Fibroblast of the aortic adventitia (primary cell): ENCODE measurements around the gene SPATC1L. TPM values are rescaled to one million over a fixed set of nuclear protein-coding genes. Genes with fewer than 3 reads are reported as not detected.

ENCODE experiments used
- DNase-seq: peaks from one replicate; pipeline ENCODE4 v3.0.0-alpha.2; 2010; ENCODE audit warnings: low read depth
- H3K4me3 ChIP-seq: 2 replicates; pipeline ENCODE4 v1.5.1; 2011; ENCODE audit warnings: low read depth, mild to moderate bottlenecking, control low read depth, low read length, moderate library complexity
- CTCF ChIP-seq: IDR thresholded peaks from 2 replicates; pipeline ENCODE4 v1.5.1; 2011; ENCODE audit warnings: mild to moderate bottlenecking, low read length, control low read depth, inconsistent platforms; ENCODE audit not compliant: insufficient read depth
- total RNA-seq: library from RNA; depleted of rRNA; stranded (reverse); fragments of >200 nt; gene quantifications from 2 replicates; pipeline ENCODE4 v1.2.3, GENCODE V29; 2012; ENCODE audit warnings: low replicate concordance

The SPATC1L gene
- total RNA-seq, 1 donor, result 9.4 TPM

- no peak for DNase-seq
- H3K4me3 ChIP-seq, result no peak overlapping the region
- TF ChIP-seq CTCF, result no peak
Observed at GRCh38 chr21:46161633-46162592, 22.3 kb downstream of the SPATC1L start.

- no peak overlapping the region for H3K4me3 ChIP-seq
- no peak for DNase-seq
- no peak for TF ChIP-seq CTCF
Observed at GRCh38 chr21:46160907-46161632, 23.2 kb downstream of the SPATC1L start.

- TF ChIP-seq CTCF, result no peak
- H3K4me3 ChIP-seq, result no peak overlapping the region
- DNase-seq, result no peak
Observed at GRCh38 chr21:46160657-46160906, 23.7 kb downstream of the SPATC1L start.

- DNase-seq, result no peak
- no peak for TF ChIP-seq CTCF
- H3K4me3 ChIP-seq, result no peak overlapping the region
Observed at GRCh38 chr21:46159841-46160656, 24.2 kb downstream of the SPATC1L start.

- no peak for TF ChIP-seq CTCF
- DNase-seq, result no peak
- no peak overlapping the region for H3K4me3 ChIP-seq
Observed at GRCh38 chr21:46159390-46159789, 24.9 kb downstream of the SPATC1L start.

GRCh38 chr21:46158666-46159300, 25.5 kb downstream of the SPATC1L start:
- no peak for TF ChIP-seq CTCF
- H3K4me3 ChIP-seq, result no peak overlapping the region
- DNase-seq, result no peak
